ENCODE measurements around the gene TAOK3.
A peak's percentile ranks its signal among the peaks of the same experiment; 100 is the strongest.

The TAOK3 gene

GRCh38 chr12:118102609-118103008 lies 270.1 kb downstream of the TAOK3 start:
- peak overlapping the region; percentile 73 for H3K4me3 ChIP-seq (replicated peaks; ENCODE audit: low read depth, low read length)
- TF ChIP-seq CTCF (IDR thresholded peaks at IDR 0.05; ENCODE audit: low read depth, low read length, missing control alignments), result no peak
- DNase-seq (ENCODE audit: extremely low read depth, low read depth), result no peak

GRCh38 chr12:118102070-118102469 lies 270.6 kb downstream of the TAOK3 start:
- DNase-seq (ENCODE audit: extremely low read depth, low read depth), result no peak
- TF ChIP-seq CTCF (IDR thresholded peaks at IDR 0.05; ENCODE audit: low read depth, low read length, missing control alignments), result no peak
- H3K4me3 ChIP-seq (replicated peaks; ENCODE audit: low read depth, low read length), result no peak overlapping the region

- TF ChIP-seq CTCF (IDR thresholded peaks at IDR 0.05; ENCODE audit: low read depth, low read length, missing control alignments), result no peak
- no peak for DNase-seq (ENCODE audit: extremely low read depth, low read depth)
- H3K4me3 ChIP-seq (replicated peaks; ENCODE audit: low read depth, low read length), result no peak overlapping the region
Measured at GRCh38 chr12:118101051-118101450, 271.7 kb downstream of the TAOK3 start.

Measured in HFF-Myc (cell line).